ENCODE results near the gene DEDD. TPM values are rescaled to one million over a fixed set of nuclear protein-coding genes. Genes with fewer than 3 reads are reported as not detected.

Gene DEDD
- total RNA-seq, 4 donors from 2014 or later = 20.1 to 48.8 (median 27.0) TPM

GRCh38 chr1:161114556-161114955, 17.9 kb downstream of the DEDD start:
- WGBS, 2 donors = 52 to 57% methylated on average over 2 of the region's 2 CpGs
- no peak for DNase-seq (ENCODE audit: low spot score in 2 of 2)
- TF ChIP-seq EP300 (IDR thresholded peaks at IDR 0.05) (no peak), CTCF (IDR thresholded peaks at IDR 0.05) (no peak), POLR2A (IDR thresholded peaks at IDR 0.05) (no peak)
- H3K4me3 ChIP-seq = no peak overlapping the region
- H3K27ac ChIP-seq = no peak overlapping the region
- no peaks in the 10 kb centered on the region for H3K27me3 ChIP-seq
- peaks cover 0 to 61% (median 30%) of the 10 kb centered on the region in 4 donors for H3K4me1 ChIP-seq
- no peaks in the 10 kb centered on the region for H3K9me3 ChIP-seq
- peaks cover 0 to 10% (median 0%) of the 10 kb centered on the region in 3 donors for H3K36me3 ChIP-seq

- WGBS, 2 donors = 74 to 82% methylated on average over 1 of the region's 1 CpG
- peaks cover 0 to 12% (median 0%) of the 10 kb centered on the region in 3 donors for H3K36me3 ChIP-seq
- TF ChIP-seq POLR2A (IDR thresholded peaks at IDR 0.05) (no peak), CTCF (IDR thresholded peaks at IDR 0.05) (no peak), EP300 (IDR thresholded peaks at IDR 0.05) (no peak)
Observed at GRCh38 chr1:161113915-161114314, 18.6 kb downstream of the DEDD start.

GRCh38 chr1:161111527-161111926, 20.9 kb downstream of the DEDD start:
- no peak for DNase-seq (ENCODE audit: low spot score in 2 of 2)
- Histone ChIP-seq H3K27me3 (no peaks in the 10 kb centered on the region), H3K27ac (no peak overlapping the region), H3K4me1 (peaks cover 0 to 42% (median 10%) of the 10 kb centered on the region in 4 donors), H3K36me3 (peaks cover 0 to 12% (median 0%) of the 10 kb centered on the region in 3 donors), H3K4me3 (no peak overlapping the region), H3K9me3 (no peaks in the 10 kb centered on the region)
- TF ChIP-seq EP300 (IDR thresholded peaks at IDR 0.05) (no peak), CTCF (IDR thresholded peaks at IDR 0.05) (no peak), POLR2A (IDR thresholded peaks at IDR 0.05) (no peak)
- 82 to 87% methylated on average over 2 of the region's 2 CpGs for WGBS, 2 donors

More at GRCh38 chr1:161113915-161114314, 18.6 kb downstream of the DEDD start:
- no peak for DNase-seq (ENCODE audit: low spot score in 2 of 2)
- H3K4me3 ChIP-seq = no peak overlapping the region
- no peak overlapping the region for H3K27ac ChIP-seq
- H3K27me3 ChIP-seq = no peaks in the 10 kb centered on the region
- no peaks in the 10 kb centered on the region for H3K9me3 ChIP-seq
- peaks cover 0 to 55% (median 24%) of the 10 kb centered on the region in 4 donors for H3K4me1 ChIP-seq

GRCh38 chr1:161111117-161111516, 21.4 kb downstream of the DEDD start:
- Histone ChIP-seq H3K27me3 (no peaks in the 10 kb centered on the region), H3K9me3 (no peaks in the 10 kb centered on the region), H3K4me1 (peaks cover 0 to 38% (median 6%) of the 10 kb centered on the region in 4 donors), H3K36me3 (peaks cover 0 to 12% (median 0%) of the 10 kb centered on the region in 3 donors), H3K4me3 (no peak overlapping the region), H3K27ac (no peak overlapping the region)
- no peak for DNase-seq (ENCODE audit: low spot score in 2 of 2)
- WGBS, 2 donors = 88 to 92% methylated on average over 3 of the region's 3 CpGs
- no peak for TF ChIP-seq POLR2A (IDR thresholded peaks at IDR 0.05)
- no peak for TF ChIP-seq CTCF (IDR thresholded peaks at IDR 0.05)
- no peak for TF ChIP-seq EP300 (IDR thresholded peaks at IDR 0.05)

- Histone ChIP-seq H3K4me3 (no peak overlapping the region), H3K27ac (no peak overlapping the region), H3K9me3 (no peaks in the 10 kb centered on the region), H3K27me3 (no peaks in the 10 kb centered on the region), H3K36me3 (peaks cover 0 to 23% (median 4%) of the 10 kb centered on the region in 3 donors), H3K4me1 (no peaks in the 10 kb centered on the region)
- WGBS, 2 donors = 95 to 97% methylated on average over 1 of the region's 1 CpG
- DNase-seq (ENCODE audit: low spot score in 2 of 2) = no peak
- TF ChIP-seq POLR2A (IDR thresholded peaks at IDR 0.05) (no peak), EP300 (IDR thresholded peaks at IDR 0.05) (no peak), CTCF (IDR thresholded peaks at IDR 0.05) (no peak)
Observed at GRCh38 chr1:161106431-161106830, 26.0 kb downstream of the DEDD start.
